ENCODE data around the gene TBATA. TPM values are rescaled to one million over a fixed set of nuclear protein-coding genes. Genes with fewer than 3 reads are reported as not detected.

TBATA gene
- total RNA-seq, 1 donor, result not detected

DNA sequence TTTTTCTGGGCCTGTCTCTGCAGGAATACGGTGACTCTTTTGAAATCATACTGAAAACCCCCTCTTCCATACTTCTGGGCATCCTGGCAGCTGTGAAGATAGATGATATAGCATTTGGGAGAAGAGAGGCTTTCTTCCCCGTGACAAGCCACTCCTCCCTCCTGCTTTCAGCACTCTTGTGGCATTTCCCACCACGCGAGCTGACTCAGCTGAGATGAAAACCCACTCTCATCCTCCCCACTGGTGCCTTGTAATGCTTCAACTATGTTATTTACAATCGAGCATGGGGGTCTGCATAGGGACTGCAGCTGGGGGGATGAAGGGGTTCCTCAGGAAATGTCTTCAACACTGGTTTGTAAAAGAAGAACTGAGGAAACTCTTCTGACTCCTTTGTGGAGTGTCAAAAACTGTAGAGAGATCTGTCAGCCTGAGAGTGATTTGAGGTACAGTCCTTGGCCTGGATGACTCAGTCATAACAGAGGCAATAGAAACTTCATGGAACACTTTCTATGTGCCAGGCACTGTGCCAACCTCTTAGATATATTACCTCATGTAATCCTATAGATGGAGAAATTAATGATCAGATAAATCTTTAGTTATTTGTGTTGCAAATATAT, 1.7 kb upstream of the TBATA start:
- TF ChIP-seq CTCF (IDR thresholded peaks at IDR 0.05; ENCODE audit: insufficient read depth, low read depth, low read length), result no peak
- no peak overlapping the region for H3K4me3 ChIP-seq (ENCODE audit: low read depth, low read length)
- no peak for DNase-seq (ENCODE audit: low read depth)

- TF ChIP-seq CTCF (IDR thresholded peaks at IDR 0.05; ENCODE audit: insufficient read depth, low read depth, low read length), result no peak
- DNase-seq (ENCODE audit: low read depth), result no peak
These were observed 706 bp downstream of the TBATA start for GRCh38 chr10:70784471-70784870.

DNA sequence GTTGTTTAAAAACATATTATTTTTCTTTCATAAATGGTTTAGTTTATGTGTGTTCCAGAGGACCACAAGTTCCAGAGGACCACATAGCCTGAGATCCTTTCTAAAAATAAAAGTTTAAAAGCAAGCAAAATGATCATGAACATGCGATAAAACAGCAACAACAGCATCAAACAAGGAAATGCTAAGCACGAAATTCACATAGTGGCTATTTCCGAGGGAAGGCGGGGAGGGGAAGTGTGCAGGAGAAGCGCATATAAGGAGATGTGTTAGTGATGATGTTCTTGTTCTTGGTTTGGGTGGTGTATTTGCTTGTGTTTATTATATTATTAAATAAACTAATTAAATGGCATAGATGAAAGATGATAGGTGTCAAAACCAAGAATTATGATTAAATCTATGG, 1.2 kb downstream of the TBATA start:
- no peak overlapping the region for H3K4me3 ChIP-seq (ENCODE audit: low read depth, low read length)
- TF ChIP-seq CTCF (IDR thresholded peaks at IDR 0.05; ENCODE audit: insufficient read depth, low read depth, low read length), result no peak
- DNase-seq (ENCODE audit: low read depth), result no peak

More at GRCh38 chr10:70784471-70784870, 706 bp downstream of the TBATA start:
- H3K4me3 ChIP-seq (ENCODE audit: low read depth, low read length), result no peak overlapping the region

- no peak for DNase-seq (ENCODE audit: low read depth)
- no peak for TF ChIP-seq CTCF (IDR thresholded peaks at IDR 0.05; ENCODE audit: insufficient read depth, low read depth, low read length)
These were observed 2.2 kb downstream of the TBATA start for GRCh38 chr10:70782746-70783680.

GRCh38 chr10:70782086-70782745, 3.0 kb downstream of the TBATA start:
- DNase-seq (ENCODE audit: low read depth), result no peak
- no peak overlapping the region for H3K4me3 ChIP-seq (ENCODE audit: low read depth, low read length)
- no peak for TF ChIP-seq CTCF (IDR thresholded peaks at IDR 0.05; ENCODE audit: insufficient read depth, low read depth, low read length)

More at GRCh38 chr10:70782746-70783680, 2.2 kb downstream of the TBATA start:
- H3K4me3 ChIP-seq (ENCODE audit: low read depth, low read length), result no peak overlapping the region

GRCh38 chr10:70781461-70782051, 3.6 kb downstream of the TBATA start:
- no peak for DNase-seq (ENCODE audit: low read depth)
- H3K4me3 ChIP-seq (ENCODE audit: low read depth, low read length), result no peak overlapping the region
- no peak for TF ChIP-seq CTCF (IDR thresholded peaks at IDR 0.05; ENCODE audit: insufficient read depth, low read depth, low read length)

Measured in fibroblast of villous mesenchyme (primary cell).